Neural progenitor cell (in vitro differentiated cells): ENCODE data around the gene MED27. TPM values are rescaled to one million over a fixed set of nuclear protein-coding genes. Genes with fewer than 3 reads are reported as not detected.

Experiments
- DNase-seq: peaks from one replicate; pipeline ENCODE4 v3.0.0-alpha.2; 2016; ENCODE audit warnings: low spot score
- H2AFZ ChIP-seq: fragments of 200-600 bp; sonication (generic); replicated peaks from 2 replicates; pipeline ENCODE4 v1.6.1; 2016; ENCODE audit warnings: antibody characterized with exemption
- H3F3A ChIP-seq: fragments of 200-600 bp; sonication (generic); 2 replicates; pipeline ENCODE4 v1.6.1; 2016; ENCODE audit warnings: antibody characterized with exemption, low read depth
- H3K27ac ChIP-seq: fragments of 200-600 bp; sonication (generic); 2 replicates; pipeline ENCODE4 v1.5.1; 2016; ENCODE audit warnings: mild to moderate bottlenecking
- H3K27me3 ChIP-seq: fragments of 200-600 bp; sonication (generic); 2 replicates; pipeline ENCODE4 v1.6.1; 2016; ENCODE audit warnings: mild to moderate bottlenecking, moderate library complexity
- H3K36me3 ChIP-seq: fragments of 200-600 bp; sonication (generic); 2 replicates; pipeline ENCODE4 v1.5.1; 2016
- H3K4me1 ChIP-seq: fragments of 200-600 bp; sonication (generic); 2 replicates; pipeline ENCODE4 v1.6.1; 2016; ENCODE audit warnings: mixed run types
- H3K4me2 ChIP-seq: fragments of 200-600 bp; sonication (generic); 2 replicates; pipeline ENCODE4 v1.6.1; 2016
- H3K4me3 ChIP-seq: fragments of 200-600 bp; sonication (generic); 2 replicates; pipeline ENCODE4 v1.5.1; 2016
- H3K79me2 ChIP-seq: fragments of 200-600 bp; sonication (generic); 2 replicates; pipeline ENCODE4 v1.6.1; 2016; ENCODE audit warnings: low read depth
- H3K9ac ChIP-seq: fragments of 200-600 bp; sonication (generic); 2 replicates; pipeline ENCODE4 v1.6.1; 2016
- H3K9me3 ChIP-seq: fragments of 200-600 bp; sonication (generic); 2 replicates; pipeline ENCODE4 v1.5.1; 2016; ENCODE audit warnings: low read depth
- H4K20me1 ChIP-seq: fragments of 200-600 bp; sonication (generic); 2 replicates; pipeline ENCODE4 v1.6.1; 2016; ENCODE audit warnings: low read depth
- H3K27ac Mint-ChIP-seq: 3 replicates; pipeline ENCODE4 v1.8.0; 2021; ENCODE audit warnings: mixed read lengths
- H3K27me3 Mint-ChIP-seq: 2 replicates; pipeline ENCODE4 v1.8.0; 2022; ENCODE audit warnings: low read depth, mild to moderate bottlenecking, inconsistent platforms, moderate library complexity, mixed read lengths; ENCODE audit not compliant: insufficient read depth
- H3K36me3 Mint-ChIP-seq: 3 replicates; pipeline ENCODE4 v1.8.0; 2021; ENCODE audit warnings: mixed read lengths
- H3K4me1 Mint-ChIP-seq: 3 replicates; pipeline ENCODE4 v1.8.0; 2021; ENCODE audit warnings: mixed read lengths
- H3K4me3 Mint-ChIP-seq: 3 replicates; pipeline ENCODE4 v1.8.0; 2021; ENCODE audit warnings: mild to moderate bottlenecking, moderate library complexity, mixed read lengths
- H3K9me3 Mint-ChIP-seq: 3 replicates; pipeline ENCODE4 v1.8.0; 2020; ENCODE audit warnings: mixed read lengths
- EZH2 ChIP-seq: fragments of 200-600 bp; sonication (generic); IDR thresholded peaks from 2 replicates; pipeline ENCODE4 v1.6.1; 2017; ENCODE audit warnings: antibody characterized with exemption, mild to moderate bottlenecking, moderate library complexity
- EZH2phosphoT487 ChIP-seq: fragments of 200-600 bp; sonication (generic); IDR thresholded peaks from 2 replicates; pipeline ENCODE4 v1.6.1; 2017; ENCODE audit warnings: antibody characterized with exemption
- total RNA-seq: library from RNA; depleted of rRNA; stranded (reverse); fragments of >200 nt; gene quantifications from 2 replicates; pipeline ENCODE4 v1.2.3, GENCODE V29; 2015; ENCODE audit warnings: low replicate concordance
- TF ChIP-seq, protein P1 (sequence below): fragments of 200-600 bp; sonication (generic); IDR thresholded peaks from 2 replicates; pipeline ENCODE4 v1.5.1; 2017; ENCODE audit warnings: antibody characterized with exemption, mild to moderate bottlenecking

MED27 gene
- total RNA-seq, 1 donor from 2014 or later: 15.1 TPM

DNA sequence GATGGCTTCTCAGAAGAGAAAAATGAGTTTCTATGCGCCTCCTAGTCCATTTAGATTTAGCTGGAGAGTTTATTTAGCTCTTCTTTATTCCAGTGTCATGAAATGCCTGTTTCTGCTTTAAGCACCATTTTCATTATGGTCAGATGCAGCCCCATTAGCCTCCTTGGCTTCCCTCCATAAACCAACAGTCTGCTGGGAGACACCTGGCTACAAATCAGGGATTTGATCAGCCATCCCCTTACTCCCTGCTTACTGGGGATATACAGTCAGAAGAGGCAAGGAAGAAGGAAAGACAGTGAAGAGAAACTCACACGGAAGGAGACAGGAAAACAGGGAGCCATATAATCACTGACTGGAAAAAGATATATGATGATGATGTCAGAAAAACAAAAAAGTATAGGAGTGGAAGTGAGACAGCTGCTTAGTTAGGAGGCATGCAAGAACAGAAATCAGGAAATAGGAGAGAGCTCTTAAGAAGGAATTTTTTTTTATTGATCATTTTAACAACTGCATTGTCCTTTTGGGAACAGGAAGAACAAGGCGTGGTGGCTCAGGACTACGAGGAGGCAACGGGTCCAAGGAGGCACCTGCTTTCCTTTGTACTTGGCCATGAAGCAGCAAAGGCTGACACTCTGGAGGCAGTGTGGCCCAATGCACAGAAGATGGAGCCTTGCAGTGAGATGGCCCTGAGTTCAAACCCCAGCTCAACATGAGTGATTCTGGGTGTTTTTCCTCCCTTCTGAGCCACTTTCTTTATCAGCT lies 56.1 kb downstream of the MED27 start:
- Mint-ChIP-seq H3K27ac (no peak overlapping the region), H3K4me3 (no peak overlapping the region), H3K4me1 (peaks cover 15% of the 10 kb centered on the region), H3K27me3 (peaks cover 2% of the 10 kb centered on the region), H3K9me3 (no peaks in the 10 kb centered on the region), H3K36me3 (no peaks in the 10 kb centered on the region)
- Histone ChIP-seq H3K79me2 (peaks cover 16% of the 10 kb centered on the region), H3K4me1 (peaks cover 23% of the 10 kb centered on the region), H3K4me2 (no peak overlapping the region), H3K36me3 (no peaks in the 10 kb centered on the region), H3F3A (no peaks in the 10 kb centered on the region), H3K4me3 (no peak overlapping the region), H4K20me1 (peaks cover 58% of the 10 kb centered on the region), H2AFZ (no peak overlapping the region), H3K9ac (no peak overlapping the region), H3K27me3 (no peaks in the 10 kb centered on the region), H3K27ac (no peak overlapping the region), H3K9me3 (no peaks in the 10 kb centered on the region)
- TF ChIP-seq, protein P1, sequence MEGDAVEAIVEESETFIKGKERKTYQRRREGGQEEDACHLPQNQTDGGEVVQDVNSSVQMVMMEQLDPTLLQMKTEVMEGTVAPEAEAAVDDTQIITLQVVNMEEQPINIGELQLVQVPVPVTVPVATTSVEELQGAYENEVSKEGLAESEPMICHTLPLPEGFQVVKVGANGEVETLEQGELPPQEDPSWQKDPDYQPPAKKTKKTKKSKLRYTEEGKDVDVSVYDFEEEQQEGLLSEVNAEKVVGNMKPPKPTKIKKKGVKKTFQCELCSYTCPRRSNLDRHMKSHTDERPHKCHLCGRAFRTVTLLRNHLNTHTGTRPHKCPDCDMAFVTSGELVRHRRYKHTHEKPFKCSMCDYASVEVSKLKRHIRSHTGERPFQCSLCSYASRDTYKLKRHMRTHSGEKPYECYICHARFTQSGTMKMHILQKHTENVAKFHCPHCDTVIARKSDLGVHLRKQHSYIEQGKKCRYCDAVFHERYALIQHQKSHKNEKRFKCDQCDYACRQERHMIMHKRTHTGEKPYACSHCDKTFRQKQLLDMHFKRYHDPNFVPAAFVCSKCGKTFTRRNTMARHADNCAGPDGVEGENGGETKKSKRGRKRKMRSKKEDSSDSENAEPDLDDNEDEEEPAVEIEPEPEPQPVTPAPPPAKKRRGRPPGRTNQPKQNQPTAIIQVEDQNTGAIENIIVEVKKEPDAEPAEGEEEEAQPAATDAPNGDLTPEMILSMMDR: no peak
- no peak for TF ChIP-seq EZH2phosphoT487
- TF ChIP-seq EZH2: no peak
- DNase-seq: no peak

DNA sequence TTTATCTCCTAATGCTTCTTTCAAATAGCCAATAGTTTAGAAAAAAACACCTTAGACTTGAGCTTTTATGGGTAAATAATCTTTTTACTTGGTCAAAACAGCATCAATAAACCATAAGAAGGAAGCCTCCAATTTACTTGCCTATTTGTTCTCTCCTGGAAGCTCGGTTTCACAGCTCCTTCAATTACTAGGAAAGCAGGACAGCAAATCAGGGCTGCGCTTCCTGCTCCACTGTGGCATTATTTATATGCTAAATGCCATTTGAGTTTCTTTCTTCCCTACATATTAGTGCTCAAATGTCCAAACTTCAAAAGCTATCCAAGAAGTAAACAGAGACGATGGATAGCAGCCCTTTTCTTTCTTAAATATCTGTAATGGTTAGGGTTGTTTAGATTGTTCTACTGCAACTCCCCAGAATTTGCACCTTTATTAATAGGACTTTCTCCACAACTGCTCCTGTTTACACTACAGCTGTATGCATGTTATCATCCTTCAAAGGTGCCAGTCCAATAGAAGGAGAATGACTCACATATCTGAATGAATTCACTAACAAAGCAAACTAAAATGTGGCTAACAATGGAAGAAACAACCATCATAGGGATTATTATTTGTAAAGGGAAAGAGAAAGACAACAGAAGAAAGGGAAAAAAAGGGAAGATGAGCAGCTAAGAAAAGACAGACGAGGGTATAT lies 58.7 kb downstream of the MED27 start:
- H3K4me1 Mint-ChIP-seq: peaks cover 15% of the 10 kb centered on the region
- no peaks in the 10 kb centered on the region for H3K27me3 ChIP-seq
- peaks cover 2% of the 10 kb centered on the region for H3K27me3 Mint-ChIP-seq
- TF ChIP-seq, protein P1: no peak
- TF ChIP-seq EZH2 (no peak), EZH2phosphoT487 (no peak)
- H3K4me3 Mint-ChIP-seq: no peak overlapping the region
- peaks cover 57% of the 10 kb centered on the region for H4K20me1 ChIP-seq
- H3K4me1 ChIP-seq: peaks cover 23% of the 10 kb centered on the region
- no peak overlapping the region for H2AFZ ChIP-seq
- H3K79me2 ChIP-seq: peaks cover 13% of the 10 kb centered on the region
- no peak overlapping the region for H3K4me2 ChIP-seq
- no peak for DNase-seq
- H3K9ac ChIP-seq: no peak overlapping the region
- no peaks in the 10 kb centered on the region for H3K36me3 ChIP-seq
- no peaks in the 10 kb centered on the region for H3F3A ChIP-seq
- no peaks in the 10 kb centered on the region for H3K9me3 Mint-ChIP-seq
- no peak overlapping the region for H3K4me3 ChIP-seq
- H3K36me3 Mint-ChIP-seq: no peaks in the 10 kb centered on the region
- no peaks in the 10 kb centered on the region for H3K9me3 ChIP-seq
- H3K27ac ChIP-seq: no peak overlapping the region
- no peak overlapping the region for H3K27ac Mint-ChIP-seq

DNA sequence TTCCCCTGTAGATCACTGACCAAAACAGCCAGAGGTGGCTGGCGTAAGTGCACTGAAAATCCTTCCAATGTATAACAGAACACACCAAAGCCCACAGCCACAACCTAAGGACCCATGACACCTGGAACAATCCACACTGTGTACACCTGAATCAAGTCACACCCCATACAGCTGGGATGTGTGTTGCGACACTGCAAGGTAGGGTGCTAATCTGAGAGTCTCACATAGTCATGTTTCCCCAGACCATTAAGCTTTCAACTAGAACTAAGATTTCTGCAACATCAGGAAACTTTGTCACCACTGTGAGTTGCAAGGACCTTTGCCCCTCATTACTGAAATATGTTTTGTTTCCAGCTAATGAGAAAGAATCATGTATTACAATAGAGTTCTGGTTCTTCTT lies 59.4 kb downstream of the MED27 start:
- Mint-ChIP-seq H3K9me3 (no peaks in the 10 kb centered on the region), H3K4me3 (no peak overlapping the region), H3K4me1 (peaks cover 15% of the 10 kb centered on the region), H3K27me3 (peaks cover 2% of the 10 kb centered on the region), H3K36me3 (no peaks in the 10 kb centered on the region), H3K27ac (no peak overlapping the region)
- no peak overlapping the region for H2AFZ ChIP-seq
- TF ChIP-seq, protein P1: no peak
- TF ChIP-seq EZH2 (no peak), EZH2phosphoT487 (no peak)
- peaks cover 23% of the 10 kb centered on the region for H3K4me1 ChIP-seq
- no peak for DNase-seq
- no peak overlapping the region for H3K4me2 ChIP-seq
- H3K27me3 ChIP-seq: no peaks in the 10 kb centered on the region
- H3F3A ChIP-seq: no peaks in the 10 kb centered on the region
- H4K20me1 ChIP-seq: peaks cover 57% of the 10 kb centered on the region
- no peak overlapping the region for H3K4me3 ChIP-seq
- H3K9ac ChIP-seq: no peak overlapping the region
- H3K9me3 ChIP-seq: no peaks in the 10 kb centered on the region
- no peaks in the 10 kb centered on the region for H3K36me3 ChIP-seq
- H3K27ac ChIP-seq: no peak overlapping the region
- H3K79me2 ChIP-seq: peaks cover 20% of the 10 kb centered on the region
